ENCODE measurements around the gene NKG7.

NKG7 gene

GRCh38 chr19:51365965-51366388 is 6.5 kb downstream of the NKG7 start, which contains the start of gene ETFB:
ETFB (minus strand) TSS chr19:51366388; CDS start chr19:51366326, 62 bp downstream.
- DNase-seq: no peak
- intact Hi-C loops (cut with DNase I): loop anchor here (1.0 to 2.0 kb wide), 2 partner anchors 27 to 28 kb away; no protein-coding TSS in a partner anchor

GRCh38 chr19:51365211-51365964 is 7.1 kb downstream of the NKG7 start:
- peak in 3 of 10 donors; percentile 20 to 74 (median 67) for DNase-seq
- intact Hi-C loops (cut with DNase I): no loop called here

- intact Hi-C loops (cut with DNase I): no loop called here
- DNase-seq: peak in 5 of 10 donors; percentile 26 to 89 (median 53)
These were observed 8.0 kb downstream of the NKG7 start for GRCh38 chr19:51364200-51365106.

GRCh38 chr19:51361239-51361638 is 11.2 kb downstream of the NKG7 start:
- peak in 2 of 10 donors; percentile 31 to 62 for DNase-seq
- intact Hi-C loops (cut with DNase I): no loop called here

- intact Hi-C loops (cut with DNase I): no loop called here
- DNase-seq: peak in 1 of 10 donors; percentile 9
These were observed 13.2 kb downstream of the NKG7 start for GRCh38 chr19:51359294-51359693.

GRCh38 chr19:51357952-51358351 is 14.5 kb downstream of the NKG7 start:
- DNase-seq: peak in 2 of 10 donors; percentile 42 to 52

GRCh38 chr19:51356159-51356801 is 16.2 kb downstream of the NKG7 start:
- intact Hi-C loops (cut with DNase I): no loop called here
- DNase-seq: peak in 1 of 10 donors; percentile 5

More at GRCh38 chr19:51357952-51358351, 14.5 kb downstream of the NKG7 start:
- intact Hi-C loops (cut with DNase I): no loop called here

GRCh38 chr19:51354742-51355148 is 17.7 kb downstream of the NKG7 start:
- intact Hi-C loops (cut with DNase I): no loop called here
- peak in 7 of 10 donors; percentile 25 to 92 (median 64) for DNase-seq

GRCh38 chr19:51354103-51354741 is 18.2 kb downstream of the NKG7 start:
- DNase-seq: peak in 3 of 10 donors; percentile 38 to 76 (median 66)
- intact Hi-C loops (cut with DNase I): no loop called here

- DNase-seq: peak in 2 of 10 donors; percentile 46 to 49
- intact Hi-C loops (cut with DNase I): no loop called here
These were observed 19.6 kb downstream of the NKG7 start for GRCh38 chr19:51352783-51353360.

GRCh38 chr19:51351266-51351990 is 21.0 kb downstream of the NKG7 start:
- DNase-seq: peak in 2 of 10 donors; percentile 15 to 27
- intact Hi-C loops (cut with DNase I): no loop called here

- DNase-seq: peak in 3 of 10 donors; percentile 21 to 57 (median 23)
- intact Hi-C loops (cut with DNase I): no loop called here
These were observed 25.1 kb downstream of the NKG7 start for GRCh38 chr19:51347209-51347928.

- intact Hi-C loops (cut with DNase I): no loop called here
- DNase-seq: peak in 3 of 10 donors; percentile 38 to 57 (median 47)
These were observed 25.7 kb downstream of the NKG7 start for GRCh38 chr19:51346742-51347141.

- peak in 3 of 10 donors; percentile 53 to 71 (median 59) for DNase-seq
- intact Hi-C loops (cut with DNase I): no loop called here
These were observed 27.3 kb downstream of the NKG7 start for GRCh38 chr19:51345076-51345620.

- intact Hi-C loops (cut with DNase I): no loop called here
- peak in 3 of 10 donors; percentile 30 to 37 (median 34) for DNase-seq
These were observed 29.6 kb downstream of the NKG7 start for GRCh38 chr19:51342631-51343569.

GRCh38 chr19:51341976-51342580 is 30.4 kb downstream of the NKG7 start, which contains the start of gene VSIG10L:
VSIG10L (minus strand) TSS chr19:51342139; CDS start chr19:51342124, 15 bp downstream.
- peak in 3 of 10 donors; percentile 37 to 69 (median 51) for DNase-seq
- intact Hi-C loops (cut with DNase I): no loop called here
